HG02970 (cell line): ENCODE results near the gene NINJ2.
A peak's percentile ranks its signal among the peaks of the same experiment; 100 is the strongest.
"Not testable (repeated sequence)": the region's sequence is repeated elsewhere in the genome, so short reads cannot be mapped to it uniquely, and the experiment has no call there.

ENCODE experiments used
- ATAC-seq: cut with Tn5 transposase; IDR thresholded peaks from one replicate; pipeline ENCODE4 v1.9.1; 2021; ENCODE audit warnings: mild to moderate bottlenecking, moderate library complexity, moderate number of reproducible peaks; ENCODE audit not compliant: unreplicated experiment, low FRiP score

The NINJ2 gene

GRCh38 chr12:643475-644302 lies 19.6 kb downstream of the NINJ2 start:
- ATAC-seq = peak; percentile 11

GRCh38 chr12:642633-643474 lies 20.4 kb downstream of the NINJ2 start:
- ATAC-seq = peak; percentile 61

DNA sequence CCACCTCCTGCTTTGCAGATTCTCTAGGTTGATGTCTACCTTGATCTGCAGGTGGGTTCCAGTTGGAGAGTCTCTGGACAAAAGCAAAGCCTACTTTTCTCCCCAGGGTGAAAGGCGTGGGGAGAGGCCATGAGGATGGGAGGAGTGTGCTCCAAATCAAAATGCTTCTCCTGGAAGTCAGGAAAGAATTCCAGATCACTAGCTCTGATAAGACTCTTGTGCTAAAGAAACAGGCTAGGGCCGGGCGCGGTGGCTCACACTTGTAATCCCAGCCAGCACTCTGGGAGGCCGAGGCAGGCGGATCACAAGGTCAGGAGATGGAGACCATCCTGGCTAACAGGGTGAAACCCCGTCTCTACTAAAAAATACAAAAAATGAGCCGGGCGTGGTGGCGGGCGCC lies 21.9 kb downstream of the NINJ2 start:
- ATAC-seq = not testable (repeated sequence)

DNA sequence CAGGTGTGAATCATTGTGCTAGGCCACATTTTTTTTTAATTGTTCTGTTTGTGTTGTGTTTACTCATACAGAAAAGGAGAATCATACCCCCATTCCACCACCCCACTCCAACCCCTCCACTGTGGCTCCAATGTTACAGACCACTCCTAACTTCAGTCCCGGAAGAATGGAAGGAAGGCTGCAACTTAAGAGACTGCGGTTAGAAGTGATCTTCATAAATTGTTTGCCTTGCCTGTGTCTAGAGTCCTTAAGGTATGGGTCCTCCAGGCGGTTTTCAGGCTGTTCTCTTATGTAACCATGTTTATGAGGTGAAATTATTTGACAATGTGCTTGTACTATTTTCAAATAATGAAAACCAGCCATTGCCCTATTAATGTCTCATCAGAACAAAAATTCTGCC lies 22.5 kb downstream of the NINJ2 start:
- ATAC-seq = no peak

DNA sequence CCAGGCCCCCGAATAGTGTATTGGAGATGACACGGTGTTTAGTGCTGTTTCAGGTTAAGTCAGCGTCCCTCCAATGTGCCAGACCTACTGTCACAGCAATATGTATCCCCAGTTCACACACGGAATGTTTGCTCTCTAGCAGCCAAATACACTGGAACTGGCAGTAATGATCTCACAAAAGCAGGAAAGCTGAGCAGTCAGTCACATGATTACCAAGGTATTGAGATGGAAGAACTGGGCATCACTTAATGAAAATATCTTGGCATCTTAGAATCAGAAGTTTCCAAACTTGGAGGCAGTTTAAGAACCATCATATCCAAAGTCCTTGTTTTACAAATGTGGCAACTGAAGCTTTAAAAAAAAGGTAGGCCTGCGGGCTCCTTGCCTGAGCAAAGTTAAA lies 23.3 kb downstream of the NINJ2 start:
- no peak for ATAC-seq

GRCh38 chr12:639566-639965 lies 23.7 kb downstream of the NINJ2 start:
- ATAC-seq = no peak

GRCh38 chr12:638953-639557 lies 24.2 kb downstream of the NINJ2 start:
- ATAC-seq = no peak

DNA sequence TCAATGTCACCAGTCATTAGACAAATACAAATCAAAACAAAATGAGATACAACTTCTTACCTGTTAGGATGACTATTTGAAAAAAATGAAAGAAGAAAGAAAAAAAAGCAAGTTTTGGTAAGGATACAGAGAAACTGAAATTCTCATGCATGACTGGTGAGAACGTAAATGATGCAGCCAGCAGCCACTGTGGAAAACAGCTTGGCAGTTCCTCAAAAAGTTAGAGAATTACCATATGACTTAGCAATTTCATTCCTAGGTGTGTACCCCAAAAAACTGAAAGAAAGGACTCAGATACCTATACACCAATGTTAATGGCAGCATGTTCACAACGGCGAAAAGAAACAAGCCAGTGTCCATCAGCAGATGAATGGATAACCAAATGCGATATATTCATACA lies 26.6 kb downstream of the NINJ2 start:
- ATAC-seq = no peak

DNA sequence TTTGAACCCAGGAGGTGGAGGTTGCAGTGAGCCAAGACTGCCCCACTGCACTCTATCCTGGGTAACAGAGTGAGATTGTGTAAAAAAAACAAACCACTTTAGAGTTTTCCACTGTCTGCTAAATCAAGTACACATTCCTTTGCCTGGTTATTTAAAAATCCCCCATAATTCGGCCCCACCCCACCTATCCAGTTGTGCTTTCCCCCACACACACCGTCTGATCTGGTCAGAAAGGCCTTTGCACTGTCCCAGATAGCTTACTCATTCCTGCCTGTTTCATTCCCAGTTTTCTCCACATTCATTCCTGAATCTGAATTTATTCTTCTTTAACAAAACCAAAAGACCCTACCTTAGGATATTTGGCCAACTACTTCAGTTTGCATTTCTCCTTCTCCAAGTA lies 29.5 kb downstream of the NINJ2 start:
- ATAC-seq = no peak

DNA sequence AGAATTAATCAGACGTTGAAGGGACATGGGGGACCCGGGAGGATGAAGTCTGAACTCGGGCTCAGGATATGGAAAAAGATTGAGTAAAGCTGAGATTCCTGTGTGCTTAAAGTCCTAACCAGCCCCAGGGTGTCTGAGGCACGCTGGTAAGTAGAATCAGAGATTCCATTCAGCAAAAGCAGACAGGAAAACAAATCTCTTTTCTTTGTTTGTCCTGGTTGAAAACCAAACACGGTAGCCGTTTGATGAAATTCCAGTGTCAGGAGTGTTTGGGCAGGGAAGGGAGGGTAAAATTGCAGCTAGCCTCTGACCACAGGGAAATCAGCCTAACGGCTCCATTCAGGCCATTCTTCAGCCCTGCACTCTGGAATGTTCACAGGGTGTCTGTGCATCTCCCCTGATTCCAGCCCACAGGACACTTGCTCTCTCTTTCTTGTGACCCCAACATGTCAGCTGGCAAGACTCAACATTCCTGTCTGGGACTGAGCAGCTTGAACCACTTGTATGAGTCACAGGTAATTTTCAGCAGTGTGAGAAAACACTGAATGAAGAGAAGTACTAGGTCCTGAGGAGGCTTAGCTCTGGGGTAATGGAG lies 31.0 kb downstream of the NINJ2 start:
- no peak for ATAC-seq

GRCh38 chr12:630656-631632 lies 32.3 kb downstream of the NINJ2 start:
- ATAC-seq = peak; percentile 63

GRCh38 chr12:628742-629078 lies 34.5 kb downstream of the NINJ2 start:
- ATAC-seq = not testable (repeated sequence)

DNA sequence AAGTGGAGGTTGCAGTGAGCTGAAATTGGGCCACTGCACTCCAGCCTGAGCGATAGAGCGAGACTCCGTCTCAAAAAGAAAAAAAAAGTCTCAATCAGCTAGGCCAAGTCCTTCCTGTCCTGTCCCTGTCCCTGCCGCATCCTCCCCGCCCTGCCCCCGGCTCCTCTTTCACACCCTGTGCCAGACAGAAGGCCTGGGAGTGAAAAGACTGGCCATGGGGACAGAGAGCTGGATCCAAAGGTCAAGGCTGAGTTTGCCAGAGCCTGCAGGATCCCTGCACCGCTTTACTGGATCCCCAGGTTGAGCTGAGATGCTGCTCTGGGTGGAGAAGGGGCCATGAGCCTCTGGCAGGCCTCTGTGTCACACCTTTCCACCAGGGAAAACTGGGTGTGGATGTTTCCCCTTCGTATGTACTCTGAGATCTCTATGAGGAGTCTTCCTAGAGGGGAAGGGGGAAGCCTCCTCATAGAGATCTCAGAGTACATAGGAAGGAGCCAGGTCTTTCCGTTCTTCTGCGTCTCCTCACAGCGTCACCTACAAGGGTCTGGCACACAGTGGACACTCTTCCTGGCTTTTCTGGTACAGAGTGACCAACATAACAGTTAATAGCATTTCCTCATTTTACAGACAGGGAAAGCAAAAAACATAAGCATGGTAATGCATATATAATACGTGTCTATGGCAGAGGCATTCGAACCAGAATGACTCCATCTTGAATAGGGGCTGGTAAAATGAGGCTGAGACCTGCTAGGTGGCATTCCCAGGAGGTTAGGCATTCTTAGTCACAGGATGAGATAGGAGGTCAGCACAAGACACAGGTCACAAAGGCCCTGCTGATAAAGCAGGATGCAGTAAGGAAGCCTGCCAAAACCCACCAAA lies 35.1 kb downstream of the NINJ2 start:
- no peak for ATAC-seq

- no peak for ATAC-seq
These were observed 36.0 kb downstream of the NINJ2 start for GRCh38 chr12:627285-627684.

DNA sequence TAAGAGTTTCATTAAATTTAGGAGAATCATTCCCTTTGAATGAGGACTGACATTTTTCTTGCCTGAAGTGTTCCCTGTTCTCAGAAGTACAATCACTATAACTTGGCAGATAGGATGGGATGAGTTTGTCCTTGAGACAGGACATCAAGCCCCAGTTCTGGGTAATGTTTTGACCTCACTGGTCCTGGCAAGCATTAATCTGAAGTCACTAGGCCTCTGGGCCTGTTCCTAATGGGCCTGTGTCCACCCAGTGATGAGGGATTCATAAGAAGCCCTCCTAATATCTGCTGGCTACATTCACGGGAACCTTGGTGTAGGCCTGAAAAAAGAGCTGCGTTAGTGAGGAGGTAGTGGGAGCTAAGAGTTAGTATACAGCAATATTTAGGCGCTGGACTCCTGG lies 37.2 kb downstream of the NINJ2 start:
- ATAC-seq = no peak

DNA sequence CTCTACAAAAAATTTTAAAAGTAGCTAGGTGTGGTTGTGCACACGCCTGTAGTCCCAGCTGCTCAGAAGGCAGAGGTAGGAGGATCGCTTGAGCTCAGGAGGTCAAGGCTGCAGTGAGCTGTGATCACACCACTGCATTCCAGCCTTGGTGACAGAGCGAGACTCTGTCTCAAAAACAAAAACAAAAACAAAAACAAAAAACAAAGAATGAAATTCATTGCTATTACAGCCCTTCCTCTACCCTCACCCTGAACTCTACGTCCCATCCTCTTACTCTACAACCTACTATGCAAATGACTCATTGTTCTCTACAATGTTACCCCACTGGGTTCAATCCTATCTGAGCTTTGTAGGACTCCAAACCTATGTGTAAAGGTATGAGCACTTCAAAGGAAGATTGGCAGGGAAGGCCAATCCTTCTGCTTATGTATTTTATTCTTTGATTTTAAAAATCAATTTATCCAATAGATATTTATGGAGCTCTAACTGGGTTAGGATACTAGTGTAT lies 39.3 kb downstream of the NINJ2 start:
- ATAC-seq = no peak

GRCh38 chr12:623172-623864 lies 39.9 kb downstream of the NINJ2 start:
- no peak for ATAC-seq

DNA sequence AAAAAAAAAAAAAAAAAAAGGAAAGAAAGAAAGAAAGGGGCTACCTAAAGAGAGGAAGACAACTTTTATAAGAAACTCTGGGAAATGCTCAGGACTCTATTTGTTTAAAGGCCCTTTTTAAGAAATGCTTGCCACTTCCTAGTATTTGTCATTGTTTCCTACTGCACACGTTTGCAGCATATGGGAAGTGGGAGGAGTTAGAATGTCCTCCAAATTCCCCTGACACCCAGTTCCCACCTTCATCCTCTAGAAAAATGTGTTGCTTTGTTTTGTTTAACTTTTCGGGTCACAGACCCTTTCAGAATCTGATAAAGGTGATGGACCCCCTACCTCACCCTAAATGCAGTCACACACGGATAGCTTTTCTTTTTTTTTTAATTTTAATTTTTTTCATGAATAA lies 40.8 kb downstream of the NINJ2 start:
- no peak for ATAC-seq
